OCI-LY1 (cell line): Measurements from ENCODE around the gene CCDC78.

Source experiments
- H2AFZ ChIP-seq: fragments of 200-600 bp; sonication (generic), shearing (Covaris generic); 2 replicates; pipeline ENCODE4 v1.6.0; 2014; ENCODE audit warnings: antibody characterized with exemption, mild to moderate bottlenecking, low read length
- H3F3A ChIP-seq: fragments of 200-600 bp; sonication (generic), shearing (Covaris generic); 2 replicates; pipeline ENCODE4 v1.6.0; 2014; ENCODE audit warnings: mild to moderate bottlenecking, antibody characterized with exemption, low read length, moderate library complexity; ENCODE audit not compliant: insufficient read depth
- H3K27ac ChIP-seq: fragments of 200-600 bp; sonication (generic); 2 replicates; pipeline ENCODE4 v1.5.1; 2014; ENCODE audit warnings: low read length, mixed run types, mild to moderate bottlenecking, low read depth; ENCODE audit not compliant: poor library complexity, severe bottlenecking
- H3K27me3 ChIP-seq: fragments of 200-600 bp; sonication (generic); 2 replicates; pipeline ENCODE4 v1.6.0; 2014; ENCODE audit warnings: antibody characterized with exemption, mild to moderate bottlenecking, low read length, moderate library complexity; ENCODE audit not compliant: insufficient read depth
- H3K36me3 ChIP-seq: fragments of 200-600 bp; sonication (generic); 2 replicates; pipeline ENCODE4 v1.6.1; 2014; ENCODE audit warnings: mild to moderate bottlenecking, antibody characterized with exemption, low read length, moderate library complexity, mixed read lengths; ENCODE audit not compliant: insufficient read depth
- H3K4me1 ChIP-seq: fragments of 200-600 bp; sonication (generic); 2 replicates; pipeline ENCODE4 v1.5.1; 2014; ENCODE audit warnings: mild to moderate bottlenecking, low read length, moderate library complexity; ENCODE audit not compliant: insufficient read depth, severe bottlenecking
- H3K4me2 ChIP-seq: fragments of 200-600 bp; sonication (generic), shearing (Covaris generic); 2 replicates; pipeline ENCODE4 v1.6.1; 2014; ENCODE audit warnings: low read length
- H3K4me3 ChIP-seq: fragments of 200-600 bp; sonication (generic); 2 replicates; pipeline ENCODE4 v1.5.1; 2014; ENCODE audit warnings: low read length, low read depth, mild to moderate bottlenecking, mixed read lengths; ENCODE audit not compliant: poor library complexity, severe bottlenecking
- H3K79me2 ChIP-seq: fragments of 200-600 bp; shearing (Covaris generic); 2 replicates; pipeline ENCODE4 v1.6.1; 2016; ENCODE audit warnings: mixed run types, low read length, mixed read lengths; ENCODE audit not compliant: insufficient read depth
- H3K9ac ChIP-seq: fragments of 200-600 bp; sonication (generic), shearing (Covaris generic); 2 replicates; pipeline ENCODE4 v1.6.1; 2014; ENCODE audit warnings: mild to moderate bottlenecking, low read length, mixed read lengths
- H3K9me2 ChIP-seq: fragments of 200-600 bp; sonication (generic), shearing (Covaris generic); 2 replicates; pipeline ENCODE4 v1.6.1; 2014; ENCODE audit warnings: low read depth, mild to moderate bottlenecking, low read length, mixed read lengths
- H3K9me3 ChIP-seq: fragments of 200-600 bp; shearing (Covaris generic); 2 replicates; pipeline ENCODE4 v1.6.1; 2014; ENCODE audit warnings: low read length, mixed read lengths
- H4K20me1 ChIP-seq: fragments of 200-600 bp; sonication (generic), shearing (Covaris generic); 2 replicates; pipeline ENCODE4 v1.6.0; 2016; ENCODE audit warnings: mild to moderate bottlenecking, low read length; ENCODE audit not compliant: insufficient read depth
- CTCF ChIP-seq: fragments of 200-600 bp; sonication (generic), shearing (Covaris generic); IDR thresholded peaks from 2 replicates; pipeline ENCODE4 v1.5.1; 2017; ENCODE audit warnings: mild to moderate bottlenecking, antibody characterized with exemption, low read length, moderate library complexity, mixed read lengths
- EZH2 ChIP-seq: fragments of 200-600 bp; sonication (generic), shearing (Covaris generic); IDR thresholded peaks from 2 replicates; pipeline ENCODE4 v1.8.0; 2017; ENCODE audit warnings: borderline replicate concordance, mixed run types, mild to moderate bottlenecking, antibody characterized with exemption, low read length, moderate library complexity, mixed read lengths

CCDC78 gene

DNA sequence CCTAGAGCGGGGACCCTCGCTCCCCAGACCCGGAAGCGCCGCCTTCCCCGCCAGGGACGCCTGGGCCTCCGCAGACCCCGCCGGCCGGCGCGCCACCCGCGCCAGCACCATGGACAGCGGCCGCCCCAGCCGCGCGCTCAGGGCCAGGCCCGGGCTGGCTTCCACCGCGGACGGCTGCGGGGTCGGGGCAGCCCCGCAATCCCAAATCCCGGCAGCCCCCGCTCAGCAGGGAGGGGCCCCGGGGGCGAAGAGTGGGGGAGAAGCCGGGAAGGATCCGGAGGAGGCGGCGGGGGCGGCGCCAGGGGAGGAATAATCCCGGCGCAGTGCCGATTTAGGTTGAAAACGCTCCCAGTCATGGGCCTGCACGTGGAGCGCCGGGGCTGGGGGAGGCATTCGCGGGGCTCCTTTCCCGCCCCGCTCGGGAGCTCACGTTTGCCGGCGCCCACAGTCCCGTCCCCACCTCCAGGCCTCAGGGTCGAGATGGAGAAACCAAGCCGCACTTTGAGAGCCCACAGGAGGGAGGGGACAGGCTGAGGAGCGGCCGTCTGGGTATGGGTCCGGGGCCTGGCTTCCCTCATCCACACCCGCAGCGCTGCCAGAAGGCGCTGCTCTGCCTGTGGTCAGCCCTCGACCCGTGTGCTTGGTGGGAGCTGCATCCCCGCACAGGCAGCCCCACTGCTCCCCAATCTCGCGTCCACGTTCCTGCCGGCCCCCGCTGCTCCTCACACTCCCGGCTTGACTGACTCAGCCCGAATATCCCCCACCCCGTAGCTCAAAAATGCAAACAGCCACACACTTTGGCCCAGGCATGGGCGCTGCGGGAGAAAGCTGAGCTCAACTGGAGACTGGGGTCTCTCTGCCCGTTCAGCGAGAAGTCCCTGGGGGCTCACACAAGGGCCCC is 25.3 kb downstream of the CCDC78 start:
- H2AFZ ChIP-seq = no peak overlapping the region
- H3K9me3 ChIP-seq = no peaks in the 10 kb centered on the region
- H3F3A ChIP-seq = no peaks in the 10 kb centered on the region
- H3K9ac ChIP-seq = no peak overlapping the region
- peaks cover 1% of the 10 kb centered on the region for H3K4me1 ChIP-seq
- H3K79me2 ChIP-seq = no peaks in the 10 kb centered on the region
- no peaks in the 10 kb centered on the region for H3K27me3 ChIP-seq
- H3K9me2 ChIP-seq = no peaks in the 10 kb centered on the region
- H4K20me1 ChIP-seq = no peaks in the 10 kb centered on the region
- no peak overlapping the region for H3K27ac ChIP-seq
- no peaks in the 10 kb centered on the region for H3K36me3 ChIP-seq
- H3K4me3 ChIP-seq = no peak overlapping the region
- no peak overlapping the region for H3K4me2 ChIP-seq
- TF ChIP-seq EZH2 (no peak), CTCF (no peak)

DNA sequence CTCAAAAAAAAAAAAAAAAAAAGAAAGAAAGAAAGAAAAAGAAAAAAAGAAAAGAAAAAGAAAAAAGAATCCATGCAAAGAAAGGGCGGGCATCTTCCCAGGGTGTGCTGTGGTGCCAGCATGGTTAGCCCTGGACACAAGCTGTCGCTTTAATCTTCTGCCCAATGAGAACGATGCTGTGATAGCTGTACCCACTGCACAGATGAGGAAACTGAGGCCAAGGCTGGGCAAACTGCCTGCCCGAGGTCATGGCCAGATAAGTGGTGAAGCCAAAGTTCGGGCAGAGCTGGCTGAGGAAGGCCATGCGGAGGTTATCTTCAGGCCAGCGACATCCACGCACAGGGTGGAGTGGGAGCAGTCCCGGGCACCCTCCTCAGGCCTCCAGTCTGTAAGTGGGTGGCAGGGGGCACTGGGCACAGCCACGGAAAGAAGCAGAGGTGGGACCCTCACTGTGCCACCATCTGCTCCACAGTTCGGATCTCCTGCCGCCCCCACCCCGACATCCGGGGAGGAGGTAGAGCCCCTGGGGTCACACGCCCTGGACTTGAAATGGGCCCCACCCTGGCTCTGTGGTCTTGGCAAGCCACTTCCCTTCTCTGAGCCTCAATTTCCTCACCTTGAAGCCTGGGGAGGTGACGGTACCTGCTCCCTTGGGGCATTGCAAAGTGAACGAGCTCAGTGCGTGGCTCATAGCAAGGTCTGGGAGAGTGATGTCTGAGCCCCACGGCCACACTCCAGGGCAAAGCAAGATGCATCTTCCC is 27.2 kb downstream of the CCDC78 start:
- H3F3A ChIP-seq = no peaks in the 10 kb centered on the region
- H2AFZ ChIP-seq = no peak overlapping the region
- no peaks in the 10 kb centered on the region for H3K9me2 ChIP-seq
- no peaks in the 10 kb centered on the region for H3K36me3 ChIP-seq
- no peak overlapping the region for H3K27ac ChIP-seq
- H3K4me3 ChIP-seq = no peak overlapping the region
- no peak overlapping the region for H3K9ac ChIP-seq
- peaks cover 17% of the 10 kb centered on the region for H3K4me1 ChIP-seq
- no peaks in the 10 kb centered on the region for H3K27me3 ChIP-seq
- H3K9me3 ChIP-seq = no peaks in the 10 kb centered on the region
- H3K4me2 ChIP-seq = no peak overlapping the region
- no peaks in the 10 kb centered on the region for H3K79me2 ChIP-seq
- TF ChIP-seq CTCF (no peak), EZH2 (no peak)
- H4K20me1 ChIP-seq = no peaks in the 10 kb centered on the region

- Histone ChIP-seq H3K36me3 (no peaks in the 10 kb centered on the region), H3K27ac (no peak overlapping the region), H3K9ac (peak overlapping the region; percentile 67; the same call in 1 of the 2 replicates), H3F3A (no peaks in the 10 kb centered on the region), H3K79me2 (no peaks in the 10 kb centered on the region), H2AFZ (no peak overlapping the region), H4K20me1 (no peaks in the 10 kb centered on the region), H3K4me1 (peaks cover 23% of the 10 kb centered on the region), H3K4me3 (peak overlapping the region; percentile 70), H3K9me2 (no peaks in the 10 kb centered on the region), H3K4me2 (peak overlapping the region; percentile 86), H3K27me3 (no peaks in the 10 kb centered on the region; the same call in 1 of the 2 replicates), H3K9me3 (no peaks in the 10 kb centered on the region)
- TF ChIP-seq CTCF (no peak), EZH2 (no peak)
Measured at GRCh38 chr16:695355-696089, 30.7 kb downstream of the CCDC78 start.
